RKO (cell line): ENCODE results near the gene YIF1B.

ENCODE experiments used
- DNase-seq: peaks from one replicate; pipeline ENCODE4 v3.0.0-alpha.2; 2016; ENCODE audit warnings: low spot score

The YIF1B gene

DNA sequence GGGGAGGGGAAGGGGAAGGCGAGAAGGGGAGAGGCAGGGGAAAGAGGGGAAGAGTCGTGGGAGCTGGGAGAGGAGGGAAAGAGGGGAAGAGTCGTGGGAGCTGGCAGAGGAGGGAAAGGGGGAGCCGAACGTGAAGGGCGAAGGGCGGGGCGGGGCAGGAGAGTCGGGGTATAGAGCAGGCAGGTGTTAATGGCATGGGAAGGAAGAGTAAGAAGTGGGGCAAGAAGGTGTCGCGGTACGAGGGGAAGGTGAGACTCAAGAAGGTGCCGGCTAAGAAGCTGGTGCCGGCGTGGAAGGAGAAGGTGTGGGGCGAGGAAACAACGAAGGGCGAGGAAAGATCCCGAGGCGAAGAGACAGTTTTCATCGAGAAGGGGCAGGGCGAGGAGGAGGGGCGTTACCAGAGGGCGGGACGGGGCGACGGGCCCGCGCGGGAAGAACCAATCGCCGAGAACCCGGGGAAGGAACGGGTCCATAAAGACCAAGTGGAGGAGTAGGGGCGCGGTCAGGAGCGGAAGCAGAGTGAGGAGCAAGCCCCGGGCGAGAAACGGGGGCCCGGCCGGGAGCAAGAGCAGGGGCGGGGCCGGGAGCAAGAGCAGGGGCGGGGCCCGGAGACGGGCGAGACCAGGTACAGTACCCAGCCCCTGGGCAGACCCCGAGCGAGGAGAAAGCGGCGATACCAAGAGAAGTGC lies 20.3 kb upstream of the YIF1B start:
- DNase-seq, result peak; percentile 95

GRCh38 chr19:38333245-38333644 lies 17.5 kb upstream of the YIF1B start:
- no peak for DNase-seq

GRCh38 chr19:38331728-38332127 lies 16.0 kb upstream of the YIF1B start:
- DNase-seq, result no peak

DNA sequence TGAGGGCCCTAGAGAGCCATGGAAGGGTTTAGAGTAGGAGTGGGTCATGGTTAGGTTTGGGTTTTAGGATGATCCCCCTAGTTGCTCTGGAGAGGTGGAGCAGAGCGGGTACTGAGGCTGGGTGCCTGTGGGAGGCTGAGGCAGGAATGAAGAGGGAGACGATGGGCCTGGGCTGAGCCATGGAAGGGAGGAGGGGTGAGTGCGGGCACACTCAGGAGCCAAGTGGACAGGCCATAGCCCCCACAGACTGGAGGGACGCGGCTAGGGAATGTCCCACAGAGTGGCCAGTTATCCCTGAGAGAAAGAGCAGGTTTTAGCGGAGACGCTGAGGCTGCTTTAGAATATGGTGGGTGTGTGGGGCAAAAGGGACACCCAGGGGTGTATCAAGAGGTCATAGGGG lies 13.9 kb upstream of the YIF1B start:
- DNase-seq, result no peak

GRCh38 chr19:38326591-38326990 lies 10.8 kb upstream of the YIF1B start:
- DNase-seq, result no peak

DNA sequence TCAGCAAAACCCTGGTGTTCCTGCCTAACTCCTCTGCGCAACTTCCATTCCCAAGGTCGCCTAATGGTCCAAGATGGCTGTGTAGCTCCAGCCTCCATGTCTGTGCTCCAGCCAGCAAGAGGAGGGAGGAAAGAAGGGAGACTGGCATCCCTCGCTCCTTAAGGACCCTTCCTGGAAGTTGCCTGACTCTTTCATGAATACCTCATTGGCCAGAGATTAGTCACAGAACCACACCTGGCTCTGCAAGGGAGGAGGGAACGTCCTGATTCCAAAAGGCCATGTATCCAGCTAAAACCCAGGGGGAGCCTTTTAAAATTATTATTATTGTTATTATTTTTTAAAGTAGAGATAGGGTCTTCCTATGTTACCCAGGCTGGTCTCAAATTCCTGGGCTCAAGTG lies 8.7 kb upstream of the YIF1B start:
- no peak for DNase-seq

- no peak for DNase-seq
Measured at GRCh38 chr19:38323291-38323690, 7.5 kb upstream of the YIF1B start.

DNA sequence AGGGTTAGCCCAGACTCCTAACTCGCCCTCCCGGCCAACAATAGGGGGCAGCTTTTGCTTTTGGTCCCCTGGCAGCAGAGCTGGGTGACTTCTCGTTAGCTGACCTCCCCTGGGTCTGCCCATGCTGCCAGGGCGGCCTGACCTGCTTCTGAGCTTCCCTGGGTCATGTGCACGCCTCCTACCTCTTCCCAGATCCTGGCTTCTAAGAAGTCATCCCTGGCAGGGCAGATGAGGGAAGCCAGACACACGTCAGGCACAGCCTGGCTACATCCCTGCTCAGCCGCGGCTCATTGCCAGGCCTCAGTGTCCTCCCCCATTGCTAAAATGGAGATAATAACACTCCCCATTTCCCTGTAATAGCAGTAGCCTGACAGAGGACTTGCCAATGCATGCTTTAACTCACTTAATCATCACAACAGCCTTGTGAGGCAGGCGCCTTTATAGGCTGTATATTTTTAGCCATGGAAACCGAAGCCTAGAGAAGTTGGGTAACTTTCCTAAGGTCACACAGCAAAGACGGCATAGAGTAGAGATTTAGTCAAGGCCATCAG lies 6.0 kb upstream of the YIF1B start:
- no peak for DNase-seq

DNA sequence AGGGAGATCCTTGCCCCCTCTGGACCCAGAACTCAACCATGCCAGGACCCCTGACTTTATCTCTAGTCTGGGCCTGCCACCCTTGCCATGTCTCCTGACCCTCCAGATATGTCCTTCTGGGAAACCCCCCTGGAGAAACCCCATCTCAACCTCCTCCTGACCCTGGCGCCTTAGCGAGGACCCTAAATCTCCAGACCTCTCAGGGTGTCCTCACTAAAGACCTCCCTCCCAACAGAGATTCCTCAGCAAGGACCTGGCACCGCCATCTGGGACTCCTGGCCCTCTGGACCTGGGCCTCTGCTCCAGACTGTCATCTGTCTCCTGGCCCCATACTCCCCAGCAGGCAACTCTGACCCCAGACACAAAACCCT lies 5.2 kb upstream of the YIF1B start:
- no peak for DNase-seq

DNA sequence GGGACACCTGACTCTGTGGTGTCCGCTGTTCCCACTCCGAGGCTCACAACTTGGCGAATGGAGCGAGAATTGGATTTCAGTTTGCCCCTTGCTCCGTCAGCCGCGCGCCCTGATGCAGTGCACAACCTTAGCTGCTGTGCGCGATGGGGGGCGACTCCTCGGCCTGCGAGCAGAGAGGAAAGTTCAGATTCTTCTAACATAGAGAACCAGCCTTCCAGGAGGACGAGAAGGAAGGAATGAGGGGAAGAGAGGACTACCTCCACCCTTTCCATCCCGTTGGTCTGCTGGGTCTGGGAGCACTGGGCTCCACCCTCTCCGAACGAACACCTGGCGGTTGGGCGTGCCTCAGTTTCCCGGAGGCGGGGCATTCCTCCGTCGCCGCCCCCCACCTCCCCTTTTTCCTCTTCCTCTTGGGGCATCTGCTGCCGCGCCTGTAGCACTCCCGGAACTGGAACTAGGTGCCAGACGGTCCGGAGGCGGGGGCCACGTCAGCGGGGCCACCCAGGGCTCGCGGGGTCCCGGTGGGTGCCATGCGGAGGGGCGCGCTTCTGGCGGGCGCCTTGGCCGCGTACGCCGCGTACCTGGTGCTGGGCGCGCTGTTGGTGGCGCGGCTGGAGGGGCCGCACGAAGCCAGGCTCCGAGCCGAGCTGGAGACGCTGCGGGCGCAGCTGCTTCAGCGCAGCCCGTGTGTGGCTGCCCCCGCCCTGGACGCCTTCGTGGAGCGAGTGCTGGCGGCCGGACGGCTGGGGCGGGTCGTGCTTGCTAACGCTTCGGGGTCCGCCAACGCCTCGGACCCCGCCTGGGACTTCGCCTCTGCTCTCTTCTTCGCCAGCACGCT lies 3.9 kb upstream of the YIF1B start, which contains the start of gene KCNK6:
TSS of gene KCNK6 (plus strand) at position 425 of the 838 bp plus-strand sequence. CDS start at position 531, 106 bp downstream.
- DNase-seq, result peak; percentile 60

GRCh38 chr19:38318660-38319059 lies 2.9 kb upstream of the YIF1B start:
- DNase-seq, result no peak

DNA sequence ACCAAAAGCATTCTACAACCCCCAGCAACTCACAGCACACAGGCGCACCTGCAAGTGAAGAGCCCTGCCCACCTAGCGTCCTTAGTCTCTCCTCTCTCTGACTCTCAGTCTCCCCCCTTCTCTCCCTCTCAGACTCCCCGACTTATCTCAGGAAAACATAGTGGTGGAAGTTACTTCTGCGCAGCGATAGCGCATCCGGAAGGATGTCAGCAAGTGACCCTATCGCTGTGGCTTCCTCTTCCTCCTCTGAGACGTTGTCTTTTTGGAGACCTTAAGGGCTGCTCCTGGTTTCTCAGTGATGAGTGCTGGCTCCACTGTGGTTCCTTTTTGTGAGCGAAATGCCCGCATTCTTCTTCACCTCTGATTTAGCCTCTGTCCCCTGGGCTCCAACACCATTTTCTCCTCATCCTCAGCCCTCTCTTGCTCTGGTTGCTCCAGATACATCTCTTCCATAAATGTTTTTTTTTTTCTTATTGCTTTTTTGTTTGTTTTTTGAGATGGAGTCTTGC lies 1.4 kb upstream of the YIF1B start:
- DNase-seq, result no peak

DNA sequence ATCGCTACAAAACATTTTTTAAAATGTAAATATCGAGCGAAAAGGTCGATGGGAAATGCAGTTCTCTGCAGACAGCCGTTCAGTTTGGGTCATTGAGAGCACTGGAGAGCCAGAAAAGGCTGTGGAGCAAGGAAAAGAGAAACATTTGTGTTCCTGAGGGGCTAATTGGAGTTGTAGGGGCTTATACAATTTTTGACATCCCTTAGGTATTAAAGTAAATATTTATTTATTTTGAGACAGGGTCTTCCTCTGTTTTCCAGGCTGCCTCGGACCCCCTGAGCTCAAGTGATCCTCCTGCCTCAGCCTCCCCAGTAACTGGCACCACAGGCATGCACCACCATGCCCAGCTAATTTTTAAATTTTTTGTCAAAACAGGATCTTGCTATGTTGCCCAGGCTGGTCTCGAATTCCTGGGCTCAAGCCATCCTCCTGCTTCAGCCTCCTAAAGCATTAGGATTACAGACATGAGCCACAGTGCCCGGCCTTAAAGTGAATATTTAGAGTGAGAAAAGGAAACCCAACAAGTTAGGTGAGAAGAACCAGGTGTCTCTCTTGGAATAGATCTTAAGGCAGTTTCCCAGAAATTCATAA lies 825 bp upstream of the YIF1B start:
- no peak for DNase-seq

DNA sequence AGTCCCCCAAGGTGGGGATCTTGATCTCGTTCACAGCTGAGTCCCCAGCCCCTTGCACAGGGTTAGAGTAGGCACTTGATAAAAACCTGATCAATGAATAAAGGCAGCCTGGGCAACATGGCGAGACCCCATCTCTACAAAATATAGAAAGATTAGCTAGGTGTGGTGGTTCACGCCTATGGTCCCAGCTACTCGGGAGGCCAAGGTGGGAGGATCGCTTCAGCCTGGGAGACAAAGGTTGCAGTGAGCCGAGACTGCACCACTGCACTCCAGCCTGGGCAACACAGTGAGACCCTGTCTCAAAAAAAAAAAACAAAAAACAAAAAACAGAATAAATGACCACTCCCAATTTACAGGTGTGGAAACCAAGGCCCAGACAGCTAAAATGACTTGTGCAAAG lies 4.8 kb downstream of the YIF1B start:
- no peak for DNase-seq

- DNase-seq, result no peak
Measured at GRCh38 chr19:38310279-38310670, 5.5 kb downstream of the YIF1B start.

DNA sequence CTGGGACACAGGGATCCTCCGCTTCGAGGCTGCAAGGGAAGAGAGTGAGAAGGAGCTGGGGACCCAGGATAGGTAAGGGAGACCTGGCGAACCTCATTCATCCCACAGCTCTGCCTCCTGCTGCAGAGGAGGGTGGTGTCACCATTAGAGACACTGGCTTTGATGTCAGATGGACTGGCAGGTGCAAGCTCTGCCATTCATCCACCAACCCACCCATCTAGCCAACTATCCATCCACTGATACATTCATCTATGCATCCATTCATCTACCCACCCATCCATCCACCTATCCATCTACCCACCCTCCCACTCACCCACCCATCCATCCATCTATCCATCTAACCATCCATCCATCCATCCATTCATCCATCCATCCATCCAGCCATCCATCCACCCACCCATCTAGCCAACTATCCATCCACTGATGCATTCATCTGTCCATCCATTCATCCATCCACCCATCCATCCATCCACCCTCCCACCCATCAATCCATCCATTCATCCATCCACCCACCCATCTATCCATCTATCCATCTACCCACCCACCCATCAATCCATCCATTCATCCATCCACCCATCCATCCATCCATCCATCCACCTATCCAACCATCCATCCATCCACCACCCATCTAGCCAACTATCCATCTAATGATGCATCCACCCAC lies 6.0 kb downstream of the YIF1B start:
- no peak for DNase-seq

GRCh38 chr19:38308926-38309614 lies 6.7 kb downstream of the YIF1B start:
- no peak for DNase-seq

GRCh38 chr19:38308006-38308766 lies 7.6 kb downstream of the YIF1B start:
- no peak for DNase-seq

- DNase-seq, result no peak
Measured at GRCh38 chr19:38307597-38307996, 8.2 kb downstream of the YIF1B start.

GRCh38 chr19:38307076-38307475 lies 8.7 kb downstream of the YIF1B start:
- no peak for DNase-seq

DNA sequence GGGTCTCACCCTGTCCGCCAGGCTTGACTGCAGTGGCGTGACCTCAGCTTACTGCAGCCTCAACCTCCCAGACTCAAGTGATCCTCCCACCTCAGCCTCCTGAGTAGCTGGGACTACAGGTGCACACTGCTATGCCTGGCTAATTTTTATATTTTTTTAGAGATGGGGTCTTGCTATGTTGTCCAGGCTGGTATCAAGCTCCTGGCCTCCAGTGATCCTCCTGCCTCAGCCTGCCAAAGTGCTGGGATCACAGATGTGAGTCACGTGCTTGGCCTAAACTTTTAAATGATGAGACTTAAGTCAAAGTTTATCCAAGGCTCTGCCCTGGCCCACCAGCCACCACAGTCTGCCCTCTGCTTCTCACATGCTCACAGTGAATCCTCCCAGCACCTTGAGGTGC lies 9.5 kb downstream of the YIF1B start:
- no peak for DNase-seq
